ENCODE results near the gene DAB2IP.

The DAB2IP gene

DNA sequence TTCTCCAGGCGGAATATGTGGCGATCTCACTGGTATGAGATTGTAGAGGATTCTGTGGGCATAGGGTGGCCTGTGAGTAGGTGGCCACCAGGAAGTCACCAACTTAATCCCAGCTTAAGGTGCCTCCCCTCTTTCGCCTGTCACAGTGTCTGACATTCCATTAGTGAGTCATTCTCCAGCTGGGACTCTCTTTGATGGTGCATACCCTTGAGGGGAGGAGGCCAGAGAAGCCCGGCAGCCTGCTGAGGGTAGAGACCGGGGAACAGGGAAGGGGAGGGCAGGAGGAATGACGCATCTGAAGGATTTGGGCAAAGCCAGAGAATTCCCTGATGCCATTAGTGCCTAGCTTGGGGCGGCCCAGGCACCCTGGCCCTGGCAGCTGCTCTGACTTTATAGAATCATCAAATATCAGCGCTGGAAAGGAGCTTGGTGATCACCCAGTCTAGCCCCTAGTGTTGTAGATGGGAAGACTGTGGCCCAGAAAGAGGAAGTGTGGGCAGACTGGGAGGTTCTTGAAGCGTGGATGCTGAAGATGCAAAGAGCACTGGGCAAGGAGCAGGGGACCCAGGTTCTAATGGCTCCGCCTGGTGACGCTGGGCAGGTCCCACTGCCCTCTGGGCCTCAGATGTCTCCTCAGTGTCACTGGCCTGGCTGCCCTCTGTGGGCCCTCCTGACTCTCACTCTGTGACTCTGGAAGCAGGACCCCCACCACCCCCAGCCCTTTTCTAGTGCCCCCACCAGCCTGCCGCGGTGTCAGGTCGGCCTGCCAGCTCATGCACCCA, 41.4 kb downstream of the DAB2IP start:
- TF ChIP-seq, protein P1, sequence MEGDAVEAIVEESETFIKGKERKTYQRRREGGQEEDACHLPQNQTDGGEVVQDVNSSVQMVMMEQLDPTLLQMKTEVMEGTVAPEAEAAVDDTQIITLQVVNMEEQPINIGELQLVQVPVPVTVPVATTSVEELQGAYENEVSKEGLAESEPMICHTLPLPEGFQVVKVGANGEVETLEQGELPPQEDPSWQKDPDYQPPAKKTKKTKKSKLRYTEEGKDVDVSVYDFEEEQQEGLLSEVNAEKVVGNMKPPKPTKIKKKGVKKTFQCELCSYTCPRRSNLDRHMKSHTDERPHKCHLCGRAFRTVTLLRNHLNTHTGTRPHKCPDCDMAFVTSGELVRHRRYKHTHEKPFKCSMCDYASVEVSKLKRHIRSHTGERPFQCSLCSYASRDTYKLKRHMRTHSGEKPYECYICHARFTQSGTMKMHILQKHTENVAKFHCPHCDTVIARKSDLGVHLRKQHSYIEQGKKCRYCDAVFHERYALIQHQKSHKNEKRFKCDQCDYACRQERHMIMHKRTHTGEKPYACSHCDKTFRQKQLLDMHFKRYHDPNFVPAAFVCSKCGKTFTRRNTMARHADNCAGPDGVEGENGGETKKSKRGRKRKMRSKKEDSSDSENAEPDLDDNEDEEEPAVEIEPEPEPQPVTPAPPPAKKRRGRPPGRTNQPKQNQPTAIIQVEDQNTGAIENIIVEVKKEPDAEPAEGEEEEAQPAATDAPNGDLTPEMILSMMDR (IDR thresholded peaks at IDR 0.05; ENCODE audit: insufficient read depth, low read depth, low read length, missing control alignments) = no peak
- H3K4me3 ChIP-seq (ENCODE audit: low read length) = no peak overlapping the region
- DNase-seq (ENCODE audit: low read depth) = peak; percentile 34

DNA sequence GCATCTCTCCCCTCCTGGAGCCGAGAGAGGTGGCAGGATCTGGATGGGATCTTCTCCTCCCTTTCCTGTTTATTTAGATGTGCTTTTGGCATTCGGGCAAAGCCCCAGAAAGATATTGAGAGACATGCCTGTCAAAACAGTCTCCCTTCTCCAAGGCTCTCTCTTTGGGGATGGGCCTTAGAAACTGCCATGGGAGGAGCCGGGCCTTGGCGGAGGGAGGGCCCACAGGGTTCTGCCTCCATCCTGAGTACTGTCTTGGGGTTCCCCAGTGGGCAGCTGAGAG, 41.9 kb downstream of the DAB2IP start:
- H3K4me3 ChIP-seq (ENCODE audit: low read length) = no peak overlapping the region
- TF ChIP-seq, protein P1 (IDR thresholded peaks at IDR 0.05; ENCODE audit: insufficient read depth, low read depth, low read length, missing control alignments) = no peak
- DNase-seq (ENCODE audit: low read depth) = no peak

DNA sequence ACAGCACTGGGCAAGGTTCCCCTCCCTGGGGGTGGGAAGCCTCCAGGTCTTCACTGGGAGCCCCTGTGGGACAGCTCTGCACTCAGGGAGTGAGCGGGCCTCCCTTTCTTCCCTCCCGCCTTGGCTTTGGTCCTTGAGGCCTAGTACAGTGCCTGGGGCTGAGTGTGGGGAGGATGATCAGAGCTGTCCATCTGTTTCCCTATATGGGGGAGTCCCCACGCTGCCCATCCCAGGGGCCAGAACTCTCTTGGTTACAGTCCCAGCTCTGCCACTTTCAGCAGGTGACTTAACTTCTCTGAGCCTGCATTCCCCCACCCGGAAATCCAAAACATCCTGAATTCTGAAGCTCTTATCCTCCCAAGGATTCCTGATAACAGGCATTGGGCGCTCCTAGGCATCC, 42.6 kb downstream of the DAB2IP start:
- TF ChIP-seq, protein P1 (IDR thresholded peaks at IDR 0.05; ENCODE audit: insufficient read depth, low read depth, low read length, missing control alignments) = no peak
- no peak overlapping the region for H3K4me3 ChIP-seq (ENCODE audit: low read length)
- no peak for DNase-seq (ENCODE audit: low read depth)

DNA sequence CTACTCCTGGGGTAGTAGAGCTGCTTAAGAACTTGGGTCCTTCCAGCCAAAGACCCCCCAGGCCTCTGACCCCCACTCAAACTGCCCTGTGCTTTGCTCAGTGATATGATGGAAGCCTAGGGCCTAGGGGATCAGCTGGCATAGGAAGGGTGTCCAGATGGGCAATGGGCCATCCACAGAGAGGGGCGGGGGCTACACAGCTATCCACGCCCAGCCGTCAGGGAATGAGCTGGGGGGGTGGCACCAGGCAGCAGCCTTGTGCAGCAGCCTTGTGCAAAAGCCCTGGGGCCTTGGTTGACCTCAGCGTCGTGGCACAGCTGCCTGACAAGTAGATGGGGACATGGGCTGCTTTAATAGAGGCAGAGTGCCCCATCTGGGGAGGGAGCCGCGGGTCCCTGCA, 43.2 kb downstream of the DAB2IP start:
- TF ChIP-seq, protein P1 (IDR thresholded peaks at IDR 0.05; ENCODE audit: insufficient read depth, low read depth, low read length, missing control alignments) = no peak
- no peak for DNase-seq (ENCODE audit: low read depth)
- H3K4me3 ChIP-seq (ENCODE audit: low read length) = no peak overlapping the region

DNA sequence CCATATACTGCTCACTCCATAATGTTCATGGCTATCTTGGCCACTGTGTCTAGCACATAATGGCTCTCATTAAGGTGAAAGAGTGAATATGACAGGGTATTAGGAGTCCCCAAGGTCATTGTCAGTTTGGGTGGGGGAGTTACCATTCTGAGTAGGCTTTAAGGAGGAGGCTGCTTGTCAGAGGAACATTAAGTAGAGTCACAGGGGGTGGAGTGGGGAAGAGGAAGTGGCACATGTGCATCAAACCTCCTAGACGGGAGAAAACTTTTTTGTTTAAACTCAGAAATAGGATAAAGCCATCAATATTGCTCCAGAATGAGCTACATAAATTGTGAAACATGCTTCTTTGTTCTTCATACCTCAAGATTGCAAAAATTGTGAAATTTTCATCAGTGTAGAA, 45.5 kb downstream of the DAB2IP start:
- TF ChIP-seq, protein P1 (IDR thresholded peaks at IDR 0.05; ENCODE audit: insufficient read depth, low read depth, low read length, missing control alignments) = no peak
- DNase-seq (ENCODE audit: low read depth) = no peak

DNA sequence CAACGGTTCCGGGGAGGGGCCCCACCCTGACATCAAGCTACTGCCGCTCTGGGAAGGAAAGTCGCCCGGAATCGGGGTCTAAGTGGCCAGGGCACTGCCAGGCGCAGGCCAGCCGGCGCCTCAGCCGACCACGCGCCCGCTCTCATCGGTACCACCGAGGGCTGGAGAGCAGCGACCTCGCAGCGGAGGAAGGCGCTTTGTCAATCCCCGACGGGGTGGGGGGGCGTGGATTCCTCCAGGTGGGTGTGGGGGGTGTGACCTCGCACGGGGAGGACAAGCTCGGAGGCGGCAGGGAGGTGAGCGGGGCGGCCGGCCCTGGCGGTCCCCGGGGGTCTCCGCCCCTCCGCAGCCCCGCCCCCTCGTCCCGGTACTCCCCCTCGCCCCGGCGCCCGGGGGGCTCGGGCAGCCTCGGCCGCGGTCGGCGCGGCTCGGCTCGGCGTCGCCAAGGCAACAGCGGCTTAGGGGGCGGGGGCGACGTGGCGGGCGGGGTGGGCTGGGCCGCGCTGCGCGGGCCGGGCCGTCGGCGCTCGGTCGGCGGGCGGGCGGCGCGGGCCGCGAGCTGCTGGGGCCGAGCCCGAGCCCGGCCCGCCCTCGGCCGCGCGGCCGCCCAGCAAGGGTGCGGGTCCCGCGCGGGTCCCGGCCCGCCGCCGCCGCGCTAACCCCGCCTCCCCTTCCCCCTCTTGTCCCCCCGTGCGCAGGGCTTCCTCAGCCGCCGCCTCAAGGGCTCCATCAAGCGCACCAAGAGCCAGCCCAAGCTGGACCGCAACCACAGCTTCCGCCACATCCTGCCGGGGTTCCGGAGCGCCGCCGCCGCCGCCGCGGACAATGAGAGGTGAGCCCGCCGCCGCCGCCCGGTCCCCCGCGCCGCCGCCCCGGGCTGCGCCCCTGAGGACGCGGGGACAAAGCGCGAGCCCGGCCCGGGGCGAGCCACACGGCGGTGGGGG, 47.5 kb downstream of the DAB2IP start:
- H3K4me3 ChIP-seq (ENCODE audit: low read length) = peak overlapping the region; percentile 66
- DNase-seq (ENCODE audit: low read depth) = peak; percentile 50
- TF ChIP-seq, protein P1 (IDR thresholded peaks at IDR 0.05; ENCODE audit: insufficient read depth, low read depth, low read length, missing control alignments) = no peak

More for the DNA sequence above, 45.5 kb downstream of the DAB2IP start:
- no peak overlapping the region for H3K4me3 ChIP-seq (ENCODE audit: low read length)
